Sigmoid colon (tissue), 7 donors: Measurements from ENCODE around the gene HEATR5B. TPM values are rescaled to one million over a fixed set of nuclear protein-coding genes. Genes with fewer than 3 reads are reported as not detected.
"Not testable (repeated sequence)": the region's sequence is repeated elsewhere in the genome, so short reads cannot be mapped to it uniquely, and the experiment has no call there.

Experiments used
- DNase-seq: peaks from one replicate; pipeline ENCODE4 v3.0.0-alpha.2; 2019
- H3K27ac ChIP-seq, 4 donors: fragments of 200-600 bp; sonication (generic); one replicate each; pipeline ENCODE4 v1.5.1; 2016 to 2019; ENCODE audit warnings: mild to moderate bottlenecking in 1 of 4
- H3K27me3 ChIP-seq, 3 donors: fragments of 200-600 bp; sonication (generic); one replicate each; pipeline ENCODE4 v1.5.1; 2019; ENCODE audit warnings: mild to moderate bottlenecking in 1 of 3
- H3K36me3 ChIP-seq, 4 donors: fragments of 200-600 bp; sonication (generic); one replicate each; pipeline ENCODE4 v1.5.1; 2016 to 2019
- H3K4me1 ChIP-seq, 4 donors: fragments of 200-600 bp; sonication (generic); one replicate each; pipeline ENCODE4 v1.5.1; 2017 to 2019
- H3K4me3 ChIP-seq, 4 donors: fragments of 200-600 bp; sonication (generic); one replicate each; pipeline ENCODE4 v1.5.1; 2017 to 2019; ENCODE audit warnings: mild to moderate bottlenecking in 2 of 4, moderate library complexity in 1 of 4
- H3K9me3 ChIP-seq, 4 donors: fragments of 200-600 bp in 3 of 4; sonication (generic) in 3 of 4; one replicate each; pipeline versions ENCODE4 v1.5.1 to v1.6.1; 2013 to 2019
- EP300 ChIP-seq, 4 donors: sonication (generic); formaldehyde crosslinking; IDR thresholded peaks; one replicate each; pipeline ENCODE4 v1.6.1; 2017; ENCODE audit warnings: antibody characterized with exemption in 4 of 4
- POLR2A ChIP-seq, 2 donors: fragments of 450-650 bp; IDR thresholded peaks; one replicate each; pipeline ENCODE4 v1.6.1; 2016; ENCODE audit warnings: antibody characterized with exemption in 2 of 2, mild to moderate bottlenecking in 2 of 2, moderate library complexity in 2 of 2
- POLR2AphosphoS5 ChIP-seq, 4 donors: sonication (generic); formaldehyde crosslinking; IDR thresholded peaks; one replicate each; pipeline ENCODE4 v1.6.1; 2017; ENCODE audit warnings: antibody characterized with exemption in 4 of 4
- WGBS, 2 donors: extraction: QIAGEN DNeasy Blood & Tissue Kit; methylation state at CpG; one replicate each; pipeline ENCODE4 v1.1.7; 2013; 5-methylcytosine and 5-hydroxymethylcytosine counted together
- intact Hi-C: fragments of 100-400 bp; cut with DNase I; formaldehyde crosslinking; loops from one replicate; pipeline ENCODE4 v1.15.1; 2023
- polyA plus RNA-seq, 3 donors: library from polyadenylated mRNA; stranded (reverse); fragments of 200-250 nt; gene quantifications; one replicate each; pipeline ENCODE4 v1.2.3, GENCODE V29; 2013
- total RNA-seq, 4 donors: library from RNA; depleted of rRNA; stranded (reverse); fragments of >200 nt; gene quantifications; one replicate each; pipeline ENCODE4 v1.1.0, GENCODE V29; 2016
- TF ChIP-seq, protein P1 (sequence below), 4 experiments: fragments of 450-650 bp in 3 of 4; fragments of 200-600 bp in 1 of 4; IDR thresholded peaks; one replicate each; pipeline ENCODE4 v1.5.1; 2016 to 2019; ENCODE audit warnings: antibody characterized with exemption in 4 of 4, mild to moderate bottlenecking in 3 of 4, moderate library complexity in 2 of 4
- donor health status: healthy with polysubstance abuse.
- donor health status: Bipolar disorder and iron deficiency.
- donor health status: healthy.

HEATR5B gene
- total and polyA plus RNA-seq, 7 donors, result 3.0 to 24.7 (median 16.6) TPM

- WGBS, 2 donors, result 35 to 84% methylated on average over 6 of the region's 6 CpGs
- TF ChIP-seq EP300 (IDR thresholded peaks at IDR 0.05) (no peak), POLR2A (IDR thresholded peaks at IDR 0.05) (no peak), POLR2AphosphoS5 (IDR thresholded peaks at IDR 0.05) (no peak)
- TF ChIP-seq, protein P1, sequence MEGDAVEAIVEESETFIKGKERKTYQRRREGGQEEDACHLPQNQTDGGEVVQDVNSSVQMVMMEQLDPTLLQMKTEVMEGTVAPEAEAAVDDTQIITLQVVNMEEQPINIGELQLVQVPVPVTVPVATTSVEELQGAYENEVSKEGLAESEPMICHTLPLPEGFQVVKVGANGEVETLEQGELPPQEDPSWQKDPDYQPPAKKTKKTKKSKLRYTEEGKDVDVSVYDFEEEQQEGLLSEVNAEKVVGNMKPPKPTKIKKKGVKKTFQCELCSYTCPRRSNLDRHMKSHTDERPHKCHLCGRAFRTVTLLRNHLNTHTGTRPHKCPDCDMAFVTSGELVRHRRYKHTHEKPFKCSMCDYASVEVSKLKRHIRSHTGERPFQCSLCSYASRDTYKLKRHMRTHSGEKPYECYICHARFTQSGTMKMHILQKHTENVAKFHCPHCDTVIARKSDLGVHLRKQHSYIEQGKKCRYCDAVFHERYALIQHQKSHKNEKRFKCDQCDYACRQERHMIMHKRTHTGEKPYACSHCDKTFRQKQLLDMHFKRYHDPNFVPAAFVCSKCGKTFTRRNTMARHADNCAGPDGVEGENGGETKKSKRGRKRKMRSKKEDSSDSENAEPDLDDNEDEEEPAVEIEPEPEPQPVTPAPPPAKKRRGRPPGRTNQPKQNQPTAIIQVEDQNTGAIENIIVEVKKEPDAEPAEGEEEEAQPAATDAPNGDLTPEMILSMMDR (IDR thresholded peaks at IDR 0.05), result no peak
- intact Hi-C loops, result no loop called here
These were observed 96.2 kb downstream of the HEATR5B start for GRCh38 chr2:36988008-36988407.

GRCh38 chr2:36982467-36982866 is 101.7 kb downstream of the HEATR5B start:
- 16 to 59% methylated on average over 3 of the region's 3 CpGs for WGBS, 2 donors
- DNase-seq, result no peak

More at GRCh38 chr2:36988008-36988407, 96.2 kb downstream of the HEATR5B start:
- Histone ChIP-seq H3K4me3 (no peak overlapping the region), H3K4me1 (no peaks in the 10 kb centered on the region), H3K9me3 (no peaks in the 10 kb centered on the region), H3K27ac (no peak overlapping the region), H3K27me3 (no peaks in the 10 kb centered on the region), H3K36me3 (peaks cover 1 to 54% (median 11%) of the 10 kb centered on the region in 4 donors)
- DNase-seq, result no peak

GRCh38 chr2:36981911-36982310 is 102.3 kb downstream of the HEATR5B start:
- no peaks in the 10 kb centered on the region for H3K4me1 ChIP-seq
- intact Hi-C loops, result no loop called here
- TF ChIP-seq, protein P1 (IDR thresholded peaks at IDR 0.05), result no peak
- TF ChIP-seq EP300 (IDR thresholded peaks at IDR 0.05) (no peak), POLR2AphosphoS5 (IDR thresholded peaks at IDR 0.05) (no peak), POLR2A (IDR thresholded peaks at IDR 0.05) (no peak)
- no peaks in the 10 kb centered on the region for H3K9me3 ChIP-seq
- no peak for DNase-seq
- 16 to 66% methylated on average over 2 of the region's 2 CpGs for WGBS, 2 donors
- no peak overlapping the region for H3K4me3 ChIP-seq
- H3K27me3 ChIP-seq, result no peaks in the 10 kb centered on the region
- H3K36me3 ChIP-seq, result peaks cover 0 to 32% (median 0%) of the 10 kb centered on the region in 4 donors
- H3K27ac ChIP-seq, result no peak overlapping the region

More at GRCh38 chr2:36982467-36982866, 101.7 kb downstream of the HEATR5B start:
- Histone ChIP-seq H3K4me1 (no peaks in the 10 kb centered on the region), H3K36me3 (peaks cover 0 to 37% (median 0%) of the 10 kb centered on the region in 4 donors), H3K4me3 (no peak overlapping the region), H3K27me3 (no peaks in the 10 kb centered on the region), H3K9me3 (no peaks in the 10 kb centered on the region), H3K27ac (no peak overlapping the region)
- TF ChIP-seq EP300 (IDR thresholded peaks at IDR 0.05) (no peak), POLR2A (IDR thresholded peaks at IDR 0.05) (no peak), POLR2AphosphoS5 (IDR thresholded peaks at IDR 0.05) (no peak)
- TF ChIP-seq, protein P1 (IDR thresholded peaks at IDR 0.05), result no peak
- intact Hi-C loops, result no loop called here

DNA sequence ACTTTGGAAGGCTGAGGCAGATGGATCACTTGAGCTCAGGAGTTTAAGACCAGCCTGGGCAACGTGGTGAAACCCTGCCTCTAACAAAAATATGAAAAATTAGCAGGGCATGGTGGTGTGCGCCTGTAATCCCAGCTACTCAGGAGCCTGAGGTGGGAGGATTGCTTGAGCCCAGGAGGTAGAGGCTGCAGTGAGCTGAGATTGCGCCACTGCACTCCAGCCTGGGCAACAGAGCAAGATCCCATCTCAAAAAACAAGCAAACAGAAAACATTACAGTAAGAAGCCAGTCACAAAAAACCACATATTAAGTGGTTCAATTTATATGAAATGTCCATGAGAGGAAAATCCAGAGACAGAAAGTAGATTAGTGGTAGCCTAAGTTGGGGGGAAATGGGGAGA is 105.2 kb downstream of the HEATR5B start:
- intact Hi-C loops, result not testable (repeated sequence)
- WGBS, 2 donors, result 99% methylated on average over 3 of the region's 3 CpGs

DNA sequence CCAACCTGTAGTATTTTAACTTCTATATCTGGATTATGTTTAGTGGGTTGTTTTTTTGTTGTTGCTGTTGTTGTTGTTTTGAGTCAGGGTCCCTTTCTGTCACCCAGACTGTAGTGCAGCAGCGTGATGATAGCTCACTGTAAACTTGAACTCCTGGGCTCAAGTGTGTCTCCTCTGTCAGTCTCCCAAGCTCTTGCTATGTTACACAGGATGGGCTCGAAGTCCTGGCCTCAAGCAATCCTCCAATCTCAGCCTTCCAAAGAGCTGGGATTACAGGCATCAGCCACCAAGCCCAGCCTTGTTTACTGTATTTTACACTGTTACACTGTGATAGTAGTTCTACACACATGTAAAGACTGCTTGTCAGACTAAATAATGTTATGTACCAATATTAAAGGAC is 108.1 kb downstream of the HEATR5B start:
- DNase-seq, result no peak
- no peak overlapping the region for H3K4me3 ChIP-seq
- no peaks in the 10 kb centered on the region for H3K9me3 ChIP-seq
- no peaks in the 10 kb centered on the region for H3K4me1 ChIP-seq
- no peak for TF ChIP-seq EP300 (IDR thresholded peaks at IDR 0.05)
- no peak for TF ChIP-seq POLR2AphosphoS5 (IDR thresholded peaks at IDR 0.05)
- TF ChIP-seq, protein P1 (IDR thresholded peaks at IDR 0.05), result no peak
- no peak for TF ChIP-seq POLR2A (IDR thresholded peaks at IDR 0.05)
- 88 to 93% methylated on average over 2 of the region's 2 CpGs for whole genome bisulfite sequencing, 2 donors
- intact Hi-C loops, result no loop called here
- H3K27ac ChIP-seq, result no peak overlapping the region
- no peaks in the 10 kb centered on the region for H3K27me3 ChIP-seq
- peaks cover 0 to 14% (median 0%) of the 10 kb centered on the region in 4 donors for H3K36me3 ChIP-seq

More for the DNA sequence above, 105.2 kb downstream of the HEATR5B start:
- H3K9me3 ChIP-seq, H3K27ac ChIP-seq, H3K27me3 ChIP-seq, H3K4me1 ChIP-seq, H3K4me3 ChIP-seq, DNase-seq: not testable (repeated sequence)
- peaks cover 0 to 19% (median 0%) of the 10 kb centered on the region in 4 donors for H3K36me3 ChIP-seq
